ENCODE results near the gene SP3. TPM values are rescaled to one million over a fixed set of nuclear protein-coding genes. Genes with fewer than 3 reads are reported as not detected.

Gene SP3
- total RNA-seq, 1 donor from 2014 or later = 119 TPM

DNA sequence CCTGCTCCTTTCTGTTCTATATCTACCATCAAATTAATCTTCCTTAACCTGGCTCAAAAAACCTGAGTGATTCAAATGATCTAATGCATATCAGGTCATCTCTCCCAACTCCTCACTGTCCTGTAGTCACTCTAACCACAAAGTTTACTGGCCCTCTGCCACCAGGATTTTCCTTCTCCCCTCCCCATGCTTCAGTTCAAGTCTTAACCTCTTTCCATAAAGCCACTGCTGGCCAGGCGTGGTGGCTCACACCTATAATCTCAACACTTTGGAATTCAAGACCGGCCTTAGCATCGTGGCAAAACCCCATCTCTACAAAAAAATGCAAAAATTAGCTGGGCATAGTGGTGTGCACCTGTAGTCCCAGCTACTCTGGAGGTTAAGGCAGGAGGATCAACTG is 7.5 kb upstream of the SP3 start:
- Histone ChIP-seq H3K27me3 (no peaks in the 10 kb centered on the region), H3K9me3 (no peaks in the 10 kb centered on the region), H3K27ac (no peak overlapping the region), H3K36me3 (no peaks in the 10 kb centered on the region), H3K4me3 (no peak overlapping the region), H3K4me1 (no peaks in the 10 kb centered on the region)
- intact Hi-C loops (cut with DNase I) = no loop called here
- no peak for TF ChIP-seq POLR2A (IDR thresholded peaks at IDR 0.05)
- TF ChIP-seq POLR2AphosphoS5 (IDR thresholded peaks at IDR 0.05; ENCODE audit: insufficient read depth in 1 of 2, low read depth in 1 of 2) = no peak
- TF ChIP-seq, protein P1, sequence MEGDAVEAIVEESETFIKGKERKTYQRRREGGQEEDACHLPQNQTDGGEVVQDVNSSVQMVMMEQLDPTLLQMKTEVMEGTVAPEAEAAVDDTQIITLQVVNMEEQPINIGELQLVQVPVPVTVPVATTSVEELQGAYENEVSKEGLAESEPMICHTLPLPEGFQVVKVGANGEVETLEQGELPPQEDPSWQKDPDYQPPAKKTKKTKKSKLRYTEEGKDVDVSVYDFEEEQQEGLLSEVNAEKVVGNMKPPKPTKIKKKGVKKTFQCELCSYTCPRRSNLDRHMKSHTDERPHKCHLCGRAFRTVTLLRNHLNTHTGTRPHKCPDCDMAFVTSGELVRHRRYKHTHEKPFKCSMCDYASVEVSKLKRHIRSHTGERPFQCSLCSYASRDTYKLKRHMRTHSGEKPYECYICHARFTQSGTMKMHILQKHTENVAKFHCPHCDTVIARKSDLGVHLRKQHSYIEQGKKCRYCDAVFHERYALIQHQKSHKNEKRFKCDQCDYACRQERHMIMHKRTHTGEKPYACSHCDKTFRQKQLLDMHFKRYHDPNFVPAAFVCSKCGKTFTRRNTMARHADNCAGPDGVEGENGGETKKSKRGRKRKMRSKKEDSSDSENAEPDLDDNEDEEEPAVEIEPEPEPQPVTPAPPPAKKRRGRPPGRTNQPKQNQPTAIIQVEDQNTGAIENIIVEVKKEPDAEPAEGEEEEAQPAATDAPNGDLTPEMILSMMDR (IDR thresholded peaks at IDR 0.05) = no peak
- DNase-seq (ENCODE audit: extremely low spot score in 2 of 2) = no peak

DNA sequence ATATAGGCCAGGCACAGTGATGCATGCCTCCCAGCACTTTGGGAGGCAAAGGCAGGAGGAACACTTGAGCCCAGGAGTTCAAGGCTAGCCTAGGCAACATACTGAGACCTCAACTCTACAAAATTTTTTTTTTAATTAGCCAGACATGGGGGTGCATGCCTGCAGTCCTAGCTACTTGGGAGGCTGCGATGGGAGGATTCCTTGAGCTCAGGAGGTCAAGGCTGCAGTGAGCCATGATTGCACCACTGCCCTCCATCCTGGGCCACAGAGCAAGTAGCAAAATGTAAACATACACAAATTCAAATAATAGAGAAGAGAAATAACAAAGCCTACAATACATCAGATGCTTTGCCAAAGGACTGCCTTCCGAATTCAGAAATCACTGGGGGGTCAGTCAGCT is 7.0 kb upstream of the SP3 start:
- Histone ChIP-seq H3K4me1 (no peaks in the 10 kb centered on the region), H3K9me3 (no peaks in the 10 kb centered on the region), H3K27ac (no peak overlapping the region), H3K27me3 (no peaks in the 10 kb centered on the region), H3K36me3 (no peaks in the 10 kb centered on the region), H3K4me3 (no peak overlapping the region)
- TF ChIP-seq POLR2A (IDR thresholded peaks at IDR 0.05) = no peak
- TF ChIP-seq POLR2AphosphoS5 (IDR thresholded peaks at IDR 0.05; ENCODE audit: insufficient read depth in 1 of 2, low read depth in 1 of 2) = no peak
- TF ChIP-seq, protein P1 (IDR thresholded peaks at IDR 0.05) = no peak
- intact Hi-C loops (cut with DNase I) = no loop called here
- DNase-seq (ENCODE audit: extremely low spot score in 2 of 2) = no peak

DNA sequence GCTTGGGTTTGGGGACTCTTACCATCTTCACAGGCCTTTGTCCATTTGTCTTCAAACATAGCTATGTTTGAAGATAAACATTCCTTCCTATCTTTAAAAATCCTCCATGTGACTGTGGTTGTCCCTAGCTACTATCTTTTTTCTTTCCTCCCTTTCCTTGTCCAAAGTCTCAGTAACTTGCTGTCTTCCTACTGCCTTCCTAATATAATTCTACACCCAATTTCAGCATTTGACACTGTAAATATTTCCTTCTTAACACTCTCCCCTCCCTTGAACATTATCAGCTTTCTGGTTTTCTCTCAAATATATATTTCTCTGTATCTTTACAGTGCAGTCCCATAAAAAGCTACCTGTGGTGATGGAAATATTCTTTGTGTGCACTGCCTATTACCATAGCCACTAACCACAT is 5.3 kb upstream of the SP3 start:
- H3K36me3 ChIP-seq = no peaks in the 10 kb centered on the region
- H3K9me3 ChIP-seq = no peaks in the 10 kb centered on the region
- no peak overlapping the region for H3K4me3 ChIP-seq
- no peak overlapping the region for H3K27ac ChIP-seq
- H3K4me1 ChIP-seq = peaks cover 12% of the 10 kb centered on the region
- H3K27me3 ChIP-seq = no peaks in the 10 kb centered on the region
- TF ChIP-seq POLR2AphosphoS5 (IDR thresholded peaks at IDR 0.05; ENCODE audit: insufficient read depth in 1 of 2, low read depth in 1 of 2) (no peak), POLR2A (IDR thresholded peaks at IDR 0.05) (no peak)
- TF ChIP-seq, protein P1 (IDR thresholded peaks at IDR 0.05) = no peak
- intact Hi-C loops (cut with DNase I) = no loop called here
- no peak for DNase-seq (ENCODE audit: extremely low spot score in 2 of 2)

- no peak for DNase-seq (ENCODE audit: extremely low spot score in 2 of 2)
- Histone ChIP-seq H3K4me3 (no peak overlapping the region), H3K27me3 (no peaks in the 10 kb centered on the region), H3K4me1 (peaks cover 12% of the 10 kb centered on the region), H3K9me3 (no peaks in the 10 kb centered on the region), H3K36me3 (no peaks in the 10 kb centered on the region), H3K27ac (no peak overlapping the region)
- TF ChIP-seq POLR2AphosphoS5 (IDR thresholded peaks at IDR 0.05; ENCODE audit: insufficient read depth in 1 of 2, low read depth in 1 of 2) (no peak), POLR2A (IDR thresholded peaks at IDR 0.05) (no peak)
- TF ChIP-seq, protein P1 (IDR thresholded peaks at IDR 0.05) = no peak
- intact Hi-C loops (cut with DNase I) = loop anchor here (10.0 kb wide), 1 partner anchor 45 kb away; no protein-coding TSS in a partner anchor
Observed at GRCh38 chr2:173969886-173970285, 4.7 kb upstream of the SP3 start.

GRCh38 chr2:173968551-173968950 is 3.4 kb upstream of the SP3 start:
- Histone ChIP-seq H3K36me3 (no peaks in the 10 kb centered on the region), H3K27ac (no peak overlapping the region), H3K4me1 (peaks cover 12% of the 10 kb centered on the region), H3K4me3 (no peak overlapping the region), H3K27me3 (no peaks in the 10 kb centered on the region), H3K9me3 (no peaks in the 10 kb centered on the region)
- intact Hi-C loops (cut with DNase I) = loop anchor here (10.0 kb wide), 1 partner anchor 46 kb away; no protein-coding TSS in a partner anchor
- no peak for DNase-seq (ENCODE audit: extremely low spot score in 2 of 2)
- TF ChIP-seq POLR2AphosphoS5 (IDR thresholded peaks at IDR 0.05; ENCODE audit: insufficient read depth in 1 of 2, low read depth in 1 of 2) (no peak), POLR2A (IDR thresholded peaks at IDR 0.05) (no peak)
- TF ChIP-seq, protein P1 (IDR thresholded peaks at IDR 0.05) = no peak
